ENCODE results near the gene ZBTB21.

- no peak for TF ChIP-seq POLR2A (IDR thresholded peaks at IDR 0.05; ENCODE audit: low read depth, low read length)
- no peak for TF ChIP-seq CTCF (conservative IDR thresholded peaks at IDR 0.05; ENCODE audit: low read depth, low read length)
Observed at GRCh38 chr21:41971891-41972290, 38.3 kb downstream of the ZBTB21 start.
